SK-N-MC (cell line): ENCODE measurements around the gene GAL3ST3.

Experiments used
- EZH2 ChIP-seq: fragments of 200-600 bp; sonication (generic); IDR thresholded peaks from one replicate; pipeline ENCODE4 v1.6.1; 2017; ENCODE audit warnings: antibody characterized with exemption
- POLR2AphosphoS5 ChIP-seq: IDR thresholded peaks from 2 replicates; pipeline ENCODE4 v1.6.1; 2012; ENCODE audit warnings: mild to moderate bottlenecking, low read depth, low read length, borderline replicate concordance

DNA sequence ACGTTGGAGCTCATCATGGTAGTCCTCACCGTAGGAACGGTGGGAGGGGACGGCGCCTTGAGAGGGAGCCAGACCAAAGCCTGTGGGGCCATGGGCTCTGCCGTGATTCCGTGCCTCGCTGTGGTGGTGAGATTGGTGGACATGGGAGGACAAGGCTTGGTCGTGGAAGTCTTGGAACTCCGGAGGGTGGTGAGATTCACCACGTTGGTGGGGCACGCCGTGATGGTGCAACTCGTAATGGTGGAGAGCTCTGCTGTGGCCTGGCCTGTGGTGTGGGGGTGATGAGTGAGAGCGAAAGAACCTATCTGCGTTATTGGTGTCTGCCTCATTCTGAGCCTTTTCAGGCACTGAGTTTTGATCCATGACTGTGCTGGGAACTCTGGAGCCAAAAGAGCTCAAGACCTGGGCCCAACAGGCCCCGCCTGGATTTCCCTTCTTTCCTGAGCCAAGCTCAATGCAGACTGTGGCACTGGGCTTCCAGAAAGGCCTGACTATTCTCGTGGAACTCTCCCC lies 22.9 kb downstream of the GAL3ST3 start, which contains the start of gene CATSPER1:
- TF ChIP-seq EZH2 (no peak), POLR2AphosphoS5 (no peak)
